OCI-LY7 (cell line): ENCODE results near the gene MIPEP.

Experiments used
- CTCF ChIP-seq: fragments of 200-600 bp; sonication (generic); conservative IDR thresholded peaks from 2 replicates; pipeline ENCODE4 v1.5.1; 2014; ENCODE audit warnings: mild to moderate bottlenecking, antibody characterized with exemption, low read length, moderate library complexity, mixed read lengths
- EZH2phosphoT487 ChIP-seq: fragments of 200-600 bp; sonication (generic); IDR thresholded peaks from 2 replicates; pipeline ENCODE4 v1.6.1; 2018; ENCODE audit warnings: low read depth, borderline replicate concordance, mild to moderate bottlenecking, mixed run types, antibody characterized with exemption, low read length, moderate library complexity, mixed read lengths

- TF ChIP-seq EZH2phosphoT487 = no peak
- TF ChIP-seq CTCF = no peak
These were observed 39.1 kb downstream of the MIPEP start for GRCh38 chr13:23850134-23850533.
